HG03064 (cell line): ENCODE measurements around the gene FBXO47.
"Not testable (repeated sequence)": the region's sequence is repeated elsewhere in the genome, so short reads cannot be mapped to it uniquely, and the experiment has no call there.

ENCODE experiments used
- ATAC-seq: cut with Tn5 transposase; IDR thresholded peaks from one replicate; pipeline ENCODE4 v1.9.1; 2021; ENCODE audit warnings: low read depth; ENCODE audit not compliant: unreplicated experiment

Gene FBXO47

DNA sequence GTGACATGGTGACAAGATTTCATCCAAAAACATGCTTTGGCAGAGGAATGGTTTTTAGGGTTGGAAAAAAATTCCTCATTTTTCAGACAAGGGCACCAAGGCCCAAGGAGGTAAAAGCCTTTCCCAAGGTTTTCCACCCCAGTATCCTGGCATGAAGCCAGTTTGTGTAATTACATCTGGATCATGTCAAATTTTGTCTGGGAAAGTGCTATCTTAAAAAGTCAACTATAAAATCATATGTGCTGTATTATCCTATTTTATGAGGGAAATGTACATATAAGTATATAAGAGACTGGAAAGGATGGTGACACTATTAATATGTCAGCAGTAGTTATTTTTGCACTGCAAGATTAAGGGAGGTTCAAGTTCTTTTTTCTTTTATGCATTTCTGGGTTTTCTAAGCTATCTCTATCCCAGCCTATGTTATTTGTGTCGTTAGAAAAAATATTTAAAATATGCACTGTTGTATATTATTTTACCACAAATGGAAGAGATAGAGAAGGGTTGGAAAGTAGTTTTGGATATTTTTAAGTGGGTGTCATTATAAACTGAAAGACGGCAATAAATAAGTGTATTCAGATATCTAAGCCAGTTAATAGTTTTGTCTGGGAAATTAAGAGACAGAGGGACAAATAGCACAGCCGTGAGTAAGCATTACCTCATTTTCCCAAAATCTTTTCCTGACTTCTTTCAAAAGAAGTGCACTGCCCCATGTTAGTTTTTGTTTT is 13.5 kb upstream of the FBXO47 start:
- no peak for ATAC-seq

GRCh38 chr17:38978180-38978579 is 11.0 kb upstream of the FBXO47 start:
- ATAC-seq = no peak

DNA sequence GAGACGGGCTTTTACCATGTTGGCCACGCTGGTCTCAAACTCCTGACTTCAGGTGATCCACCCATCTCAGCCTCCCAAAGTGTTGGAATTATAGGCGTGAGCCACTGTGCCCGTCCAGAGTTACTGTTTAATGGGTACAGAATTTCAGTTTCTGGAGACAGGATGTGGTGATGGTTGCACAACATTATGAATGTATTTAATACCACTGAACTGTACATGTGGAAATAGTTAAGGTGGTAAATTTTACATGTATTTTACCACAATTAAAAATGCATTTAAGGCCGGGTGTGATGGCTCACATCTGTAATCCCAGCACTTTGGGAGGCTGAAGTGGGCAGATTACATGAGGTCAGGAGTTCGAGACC is 9.0 kb upstream of the FBXO47 start:
- ATAC-seq = not testable (repeated sequence)

DNA sequence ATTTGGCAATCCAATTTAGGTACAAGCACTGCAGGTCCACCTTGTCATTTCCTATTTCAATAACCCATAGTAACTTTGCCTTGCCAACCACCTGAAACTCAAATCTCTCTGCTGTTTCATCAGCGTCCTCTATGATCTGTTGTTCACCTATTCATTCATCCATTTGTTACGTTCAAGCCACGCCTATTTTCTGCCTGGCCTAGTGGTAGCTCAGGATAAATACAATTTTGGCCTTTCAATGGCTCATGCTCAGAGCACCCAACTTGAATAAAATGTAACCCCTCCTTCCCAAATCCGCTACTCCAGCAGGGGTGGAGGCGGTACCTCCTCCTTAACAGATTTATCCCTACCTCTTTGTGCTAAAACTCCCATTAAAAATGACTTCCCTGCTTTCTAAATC is 3.6 kb upstream of the FBXO47 start:
- no peak for ATAC-seq

GRCh38 chr17:38970128-38970527 is 2.9 kb upstream of the FBXO47 start:
- ATAC-seq = no peak

- ATAC-seq = no peak
Observed at GRCh38 chr17:38969281-38969680, 2.1 kb upstream of the FBXO47 start.

DNA sequence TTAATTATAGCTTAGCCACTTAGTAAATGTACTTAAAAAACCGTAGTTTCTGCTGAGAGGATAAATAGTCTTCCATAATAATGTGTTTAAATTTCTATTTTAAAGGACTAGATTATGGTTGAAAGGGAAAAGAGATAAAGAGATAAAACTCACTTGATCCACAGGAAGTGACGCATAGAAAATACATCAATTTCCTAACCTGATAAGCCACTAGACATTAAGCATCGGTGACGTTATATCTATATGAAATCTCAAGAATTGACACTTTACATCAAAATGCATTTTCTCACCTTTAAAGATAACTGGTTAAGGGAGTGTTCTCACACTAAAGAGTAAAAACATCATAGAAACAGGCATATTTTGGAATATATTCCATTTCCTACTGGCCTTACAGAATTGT is 5.8 kb downstream of the FBXO47 start:
- no peak for ATAC-seq

GRCh38 chr17:38960402-38960801 is 6.8 kb downstream of the FBXO47 start:
- no peak for ATAC-seq

DNA sequence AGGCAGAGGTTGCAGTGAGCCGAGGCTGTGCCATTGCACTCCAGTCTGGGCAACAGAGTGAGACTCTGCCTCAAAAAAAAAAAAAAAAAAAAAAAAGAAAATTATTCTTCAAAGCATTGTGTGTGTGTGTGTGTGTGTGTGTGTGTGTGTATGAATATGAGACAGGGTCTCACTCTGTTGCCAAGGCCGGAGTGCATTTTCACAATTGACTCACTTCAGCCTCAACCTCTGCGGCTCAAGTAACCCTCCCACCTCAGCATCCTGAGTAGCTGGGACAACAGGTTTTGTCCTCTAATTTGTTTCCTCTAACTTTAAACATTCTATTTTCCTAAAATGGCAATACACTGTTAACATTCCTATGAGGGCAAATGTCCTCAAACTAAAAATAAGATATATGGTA is 7.7 kb downstream of the FBXO47 start:
- no peak for ATAC-seq

DNA sequence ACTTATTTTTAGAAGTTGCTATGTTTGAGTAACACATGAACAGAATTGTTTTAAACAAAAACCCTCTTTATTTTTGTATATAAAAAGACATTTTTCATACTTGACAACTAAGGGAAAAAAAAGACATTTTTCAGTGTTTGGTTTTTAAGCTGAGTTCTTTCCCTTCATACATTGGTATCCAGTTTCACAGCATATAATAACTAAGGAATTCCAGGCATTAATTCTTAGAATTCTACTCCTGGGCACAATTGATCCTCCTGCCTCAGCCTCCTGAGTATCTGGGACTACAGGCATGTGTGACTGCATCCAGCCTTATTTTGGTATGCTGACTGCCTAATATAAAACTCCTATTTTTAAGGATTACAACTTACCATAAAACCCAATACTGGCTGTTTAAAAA is 8.4 kb downstream of the FBXO47 start:
- no peak for ATAC-seq

- ATAC-seq = no peak
Observed at GRCh38 chr17:38958326-38958725, 8.9 kb downstream of the FBXO47 start.

DNA sequence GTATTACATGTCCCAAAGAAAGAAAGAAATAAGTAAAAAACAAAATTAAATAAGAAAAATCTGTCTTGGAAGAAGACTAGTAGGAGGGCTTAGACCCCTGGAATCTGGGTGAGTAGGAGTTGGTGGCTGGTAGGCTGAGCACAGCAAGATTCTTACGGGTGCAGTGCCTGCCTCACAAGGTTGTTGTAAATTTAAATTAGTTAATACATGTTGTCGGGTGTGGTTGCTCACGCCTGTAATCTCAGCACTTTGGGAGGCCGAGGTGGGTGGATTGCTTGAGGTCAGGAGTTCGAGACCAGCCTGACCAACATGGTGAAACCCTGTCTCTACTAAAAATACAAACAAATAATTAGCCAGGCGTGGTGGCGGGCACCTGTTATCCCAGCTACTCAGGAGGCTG is 13.4 kb downstream of the FBXO47 start:
- ATAC-seq = not testable (repeated sequence)

GRCh38 chr17:38947189-38947588 is 20.0 kb downstream of the FBXO47 start:
- no peak for ATAC-seq

- ATAC-seq = no peak
Observed at GRCh38 chr17:38943607-38944006, 23.6 kb downstream of the FBXO47 start.

DNA sequence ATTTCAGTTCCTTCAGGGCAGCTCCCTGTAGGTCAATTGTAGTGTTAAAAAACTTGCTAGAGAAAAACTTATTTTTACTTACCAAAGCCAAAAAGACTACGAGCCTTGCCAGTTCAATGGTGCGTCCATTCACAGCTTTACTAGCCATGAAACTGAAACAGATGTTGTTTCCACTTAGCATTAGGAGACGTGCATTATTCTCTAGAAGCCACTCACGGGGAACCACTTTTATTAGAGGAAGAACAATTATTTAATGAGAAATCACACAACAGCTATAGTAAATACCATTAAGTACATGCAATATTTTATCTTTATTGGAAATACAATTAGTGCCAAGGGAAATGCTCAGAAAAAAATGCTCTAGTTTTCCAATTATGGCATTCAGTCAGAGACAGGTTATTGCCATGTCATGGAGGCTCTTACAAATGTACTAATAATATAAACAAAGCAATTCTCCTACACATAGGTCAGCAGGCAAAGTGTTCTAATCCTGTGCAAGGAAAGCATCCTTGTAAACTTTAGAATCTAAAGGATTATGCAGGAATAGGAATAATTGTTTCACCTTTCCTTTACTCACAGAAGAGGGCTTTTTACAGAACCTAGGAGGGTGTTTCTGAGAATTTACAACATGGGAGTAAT is 24.4 kb downstream of the FBXO47 start:
- no peak for ATAC-seq

DNA sequence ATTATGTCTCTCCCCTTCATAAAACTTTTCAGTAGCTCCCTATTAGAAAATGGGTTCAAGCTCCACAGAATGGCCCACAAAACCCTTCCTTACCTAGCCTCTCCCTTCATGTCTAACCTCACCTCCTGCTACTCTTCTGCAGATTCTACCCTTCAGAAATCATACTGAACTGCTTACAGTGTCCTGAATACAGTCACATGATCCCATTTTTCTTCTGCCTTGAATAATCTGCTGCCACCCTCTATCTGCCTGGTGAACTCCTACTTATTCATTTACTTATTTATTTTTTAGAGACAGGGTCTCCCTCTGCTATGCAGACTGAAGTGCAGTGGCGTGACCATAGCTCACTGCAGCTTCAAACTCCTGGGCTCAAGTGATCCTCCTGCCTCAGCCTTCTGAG is 26.8 kb downstream of the FBXO47 start:
- ATAC-seq = no peak

GRCh38 chr17:38939987-38940386 is 27.2 kb downstream of the FBXO47 start:
- ATAC-seq = no peak

DNA sequence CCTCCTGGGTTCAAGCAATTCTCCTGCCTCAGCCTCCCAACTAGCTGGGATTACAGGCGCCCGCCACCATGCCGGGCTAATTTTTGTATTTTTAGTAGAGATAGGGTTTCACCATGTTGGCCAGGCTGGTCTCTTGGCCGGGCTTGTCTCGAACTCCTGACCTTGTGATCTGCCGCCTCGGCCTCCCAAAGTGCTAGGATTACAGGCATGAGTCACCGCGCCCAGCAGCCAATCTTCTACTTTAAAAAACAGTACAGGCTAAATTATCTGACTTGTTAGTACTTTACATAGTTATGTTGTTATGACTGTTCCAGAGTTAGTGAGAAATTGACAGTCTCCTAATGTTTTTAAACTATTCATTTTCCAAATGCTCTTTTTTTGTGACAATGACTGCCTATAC is 33.2 kb downstream of the FBXO47 start:
- ATAC-seq = not testable (repeated sequence)

DNA sequence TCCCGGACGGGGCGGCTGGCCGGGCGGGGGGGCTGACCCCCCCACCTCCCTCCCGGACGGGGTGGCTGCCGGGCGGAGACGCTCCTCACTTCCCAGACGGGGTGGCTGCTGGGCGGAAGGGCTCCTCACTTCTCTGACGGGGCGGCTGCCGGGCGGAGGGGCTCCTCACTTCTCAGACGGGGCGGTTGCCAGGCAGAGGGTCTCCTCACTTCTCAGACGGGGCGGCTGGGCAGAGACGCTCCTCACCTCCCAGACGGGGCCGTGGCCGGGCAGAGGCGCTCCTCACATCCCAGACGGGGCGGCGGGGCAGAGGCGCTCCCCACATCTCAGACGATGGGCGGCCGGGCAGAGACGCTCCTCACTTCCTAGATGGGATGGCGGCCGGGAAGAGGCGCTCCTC is 36.4 kb downstream of the FBXO47 start:
- not testable (repeated sequence) for ATAC-seq

DNA sequence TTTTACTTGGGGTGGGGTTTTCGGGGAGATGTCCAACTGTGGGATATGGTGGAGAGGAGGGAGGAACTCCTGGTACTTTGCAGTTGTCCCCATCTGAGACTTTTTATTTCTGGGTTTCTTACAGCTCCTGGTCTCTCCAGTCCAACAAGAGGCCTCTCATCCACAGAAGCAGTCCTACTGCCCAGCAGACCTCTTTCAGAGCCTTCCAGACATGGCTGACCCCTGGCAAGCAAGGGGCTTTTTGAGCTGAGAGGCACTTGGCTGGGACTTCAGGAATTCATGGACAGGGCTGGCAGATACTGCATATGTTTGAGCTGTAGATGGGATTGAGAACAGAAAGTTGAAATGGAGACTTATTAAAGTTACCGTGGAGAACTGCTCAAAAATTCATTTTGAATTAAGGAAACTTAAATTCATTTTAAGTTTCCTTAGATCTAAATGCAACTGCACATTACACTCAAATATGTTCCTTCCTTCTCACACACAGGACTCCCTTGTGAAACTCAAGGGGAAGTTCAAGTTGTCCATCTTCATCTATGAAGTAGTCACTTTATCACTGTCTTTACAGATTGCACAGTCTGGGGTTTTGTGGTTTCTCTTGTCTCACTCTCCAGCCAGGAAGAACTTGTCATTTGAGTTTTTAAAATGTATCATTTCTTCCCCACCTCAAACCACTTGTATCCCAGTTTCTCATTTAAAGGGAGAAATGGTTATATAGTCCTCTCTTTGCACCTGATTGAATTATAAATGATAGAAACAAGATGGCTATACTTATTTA is 40.7 kb downstream of the FBXO47 start:
- no peak for ATAC-seq

DNA sequence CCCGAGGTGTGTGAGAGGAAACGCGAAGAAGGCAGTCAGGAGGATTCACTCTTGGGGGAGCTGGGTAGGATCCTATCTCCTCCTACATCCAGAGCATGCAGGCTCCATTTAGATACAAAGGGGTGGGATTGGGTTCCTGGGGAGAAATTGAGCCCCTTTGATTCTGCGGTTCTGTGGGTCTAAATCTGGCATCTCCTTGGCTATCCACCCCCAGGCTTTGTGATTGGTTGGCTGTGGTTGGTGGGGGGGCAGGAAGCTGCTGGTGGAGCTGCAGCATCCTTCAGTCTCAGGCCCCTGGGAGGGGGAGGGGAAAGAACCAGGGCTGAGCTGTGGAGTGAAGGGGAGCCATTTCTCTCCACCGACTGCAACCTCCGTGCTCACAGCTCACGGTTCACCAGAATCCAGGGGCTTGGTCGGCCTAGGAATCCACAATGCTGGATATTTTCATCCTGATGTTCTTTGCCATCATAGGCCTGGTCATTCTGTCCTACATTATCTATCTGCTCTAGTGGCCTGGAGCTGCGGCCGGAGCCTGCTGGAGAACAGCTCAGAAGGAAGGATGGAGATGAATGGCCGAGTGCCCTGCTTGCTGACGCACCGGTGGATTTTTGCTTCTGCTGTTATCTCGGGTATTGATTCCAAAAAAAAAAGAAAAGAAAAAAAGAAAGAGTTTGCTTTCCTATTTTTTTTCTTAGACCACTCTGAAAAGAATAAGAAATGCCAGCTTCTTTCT is 41.8 kb downstream of the FBXO47 start, which contains the start of gene LASP1NB:
Gene LASP1NB (plus strand): TSS at position 352 of the 733 bp plus-strand sequence.
- ATAC-seq = no peak
